ENCODE results near the gene CPXM2. TPM values are rescaled to one million over a fixed set of nuclear protein-coding genes. Genes with fewer than 3 reads are reported as not detected.

Gene CPXM2
- total RNA-seq, 1 donor from 2014 or later = 18.9 TPM

GRCh38 chr10:123863721-123864482 lies 27.7 kb downstream of the CPXM2 start:
- Histone ChIP-seq H3K36me3 (no peaks in the 10 kb centered on the region), H3K4me3 (no peak overlapping the region), H3K27me3 (no peaks in the 10 kb centered on the region), H3K27ac (no peak overlapping the region), H3K9me3 (no peaks in the 10 kb centered on the region), H3K4me1 (no peaks in the 10 kb centered on the region)
- intact Hi-C loops (cut with DNase I) = no loop called here
- TF ChIP-seq POLR2A (IDR thresholded peaks at IDR 0.05) (no peak), POLR2AphosphoS5 (IDR thresholded peaks at IDR 0.05; ENCODE audit: insufficient read depth in 1 of 2, low read depth in 1 of 2) (no peak), CTCF (IDR thresholded peaks at IDR 0.05) (no peak)
- no peak for DNase-seq (ENCODE audit: extremely low spot score in 2 of 2)

- Histone ChIP-seq H3K36me3 (no peaks in the 10 kb centered on the region), H3K27ac (no peak overlapping the region), H3K27me3 (no peaks in the 10 kb centered on the region), H3K4me3 (no peak overlapping the region), H3K4me1 (no peaks in the 10 kb centered on the region), H3K9me3 (no peaks in the 10 kb centered on the region)
- intact Hi-C loops (cut with DNase I) = no loop called here
- TF ChIP-seq CTCF (IDR thresholded peaks at IDR 0.05) (no peak), POLR2A (IDR thresholded peaks at IDR 0.05) (no peak), POLR2AphosphoS5 (IDR thresholded peaks at IDR 0.05; ENCODE audit: insufficient read depth in 1 of 2, low read depth in 1 of 2) (no peak)
- DNase-seq (ENCODE audit: extremely low spot score in 2 of 2) = no peak
Observed at GRCh38 chr10:123863183-123863575, 28.4 kb downstream of the CPXM2 start.

- Histone ChIP-seq H3K27ac (no peak overlapping the region), H3K4me1 (no peaks in the 10 kb centered on the region), H3K9me3 (no peaks in the 10 kb centered on the region), H3K27me3 (no peaks in the 10 kb centered on the region), H3K4me3 (no peak overlapping the region), H3K36me3 (no peaks in the 10 kb centered on the region)
- TF ChIP-seq POLR2AphosphoS5 (IDR thresholded peaks at IDR 0.05; ENCODE audit: insufficient read depth in 1 of 2, low read depth in 1 of 2) (no peak), CTCF (IDR thresholded peaks at IDR 0.05) (no peak), POLR2A (IDR thresholded peaks at IDR 0.05) (no peak)
- DNase-seq (ENCODE audit: extremely low spot score in 2 of 2) = no peak
- intact Hi-C loops (cut with DNase I) = no loop called here
Observed at GRCh38 chr10:123862421-123863182, 29.0 kb downstream of the CPXM2 start.

GRCh38 chr10:123860856-123861255 lies 30.8 kb downstream of the CPXM2 start:
- H3K36me3 ChIP-seq = no peaks in the 10 kb centered on the region
- no peaks in the 10 kb centered on the region for H3K27me3 ChIP-seq
- no peak for DNase-seq (ENCODE audit: extremely low spot score in 2 of 2)
- intact Hi-C loops (cut with DNase I) = no loop called here
- H3K27ac ChIP-seq = no peak overlapping the region
- no peaks in the 10 kb centered on the region for H3K9me3 ChIP-seq
- TF ChIP-seq POLR2AphosphoS5 (IDR thresholded peaks at IDR 0.05; ENCODE audit: insufficient read depth in 1 of 2, low read depth in 1 of 2) (no peak), POLR2A (IDR thresholded peaks at IDR 0.05) (no peak), CTCF (IDR thresholded peaks at IDR 0.05) (no peak)
- H3K4me1 ChIP-seq = no peaks in the 10 kb centered on the region
- no peak overlapping the region for H3K4me3 ChIP-seq

- H3K27me3 ChIP-seq = no peaks in the 10 kb centered on the region
- no peak for TF ChIP-seq POLR2AphosphoS5 (IDR thresholded peaks at IDR 0.05; ENCODE audit: insufficient read depth in 1 of 2, low read depth in 1 of 2)
- no peak for TF ChIP-seq POLR2A (IDR thresholded peaks at IDR 0.05)
- no peak for TF ChIP-seq CTCF (IDR thresholded peaks at IDR 0.05)
- no peaks in the 10 kb centered on the region for H3K9me3 ChIP-seq
- no peak for DNase-seq (ENCODE audit: extremely low spot score in 2 of 2)
- no peak overlapping the region for H3K27ac ChIP-seq
- H3K4me1 ChIP-seq = no peaks in the 10 kb centered on the region
- no peaks in the 10 kb centered on the region for H3K36me3 ChIP-seq
- no peak overlapping the region for H3K4me3 ChIP-seq
- intact Hi-C loops (cut with DNase I) = no loop called here
Observed at GRCh38 chr10:123860209-123860608, 31.4 kb downstream of the CPXM2 start.
